HepG2 (cell line): ENCODE measurements around the gene EFHC2. TPM values are rescaled to one million over a fixed set of nuclear protein-coding genes. Genes with fewer than 3 reads are reported as not detected.

Source experiments
- ATAC-seq: fragments of 200-7000 bp; cut with Tn5 transposase; 3 replicates; pipeline ENCODE4 v1.9.1; 2020; ENCODE audit warnings: mild to moderate bottlenecking, moderate library complexity
- BruUV-seq: library from RNA; stranded (reverse); fragments of 400-500 nt; replicated peaks from 2 replicates; lab custom pipeline; 2021; lab: Mats Ljungman, UMichigan
- CTCF ChIA-PET: fragments of 300-600 bp; formaldehyde crosslinking; extraction: SDS; loops from one replicate; lab custom pipeline; 2021; ENCODE audit warnings: low total read pairs, inconsistent platforms, low intra/inter-chr PET ratio; lab: Yijun Ruan, JAX
- POLR2A ChIA-PET: fragments of 350-600 bp; sonication (Branson Sonifier 250); formaldehyde crosslinking; loops from one replicate; lab custom pipeline; 2020; ENCODE audit warnings: antibody characterized with exemption, inconsistent platforms; lab: Yijun Ruan, JAX
- DNase-seq: peaks from one replicate; pipeline ENCODE4 v3.0.0-alpha.2; 2015; ENCODE audit warnings: low spot score
- FAIRE-seq: peaks from 3 replicates; lab custom pipeline; 2011; peaks lifted over from hg19 to GRCh38; lab: Jason Lieb, UNC
- H2AFZ ChIP-seq: one replicate; pipeline ENCODE4 v1.6.1; 2011; ENCODE audit warnings: low read length, inconsistent platforms
- H3K27ac ChIP-seq: fragments of 300-600 bp; 3 replicates; pipeline ENCODE4 v1.8.0; 2011; ENCODE audit warnings: mixed run types, mild to moderate bottlenecking, mixed read lengths, low read length, inconsistent platforms; ENCODE audit not compliant: insufficient read depth; ENCODE audit errors: extremely low read length
- H3K27me3 ChIP-seq, 2 experiments: fragments of 200-600 bp in 1 of 2; 2 replicates in 1 of 2; 3 replicates in 1 of 2; pipeline versions ENCODE4 v1.6.0 to v1.8.0; 2011; ENCODE audit warnings: low read length in 2 of 2, mild to moderate bottlenecking in 2 of 2, moderate library complexity in 2 of 2, inconsistent platforms in 1 of 2; ENCODE audit not compliant: insufficient read depth in 2 of 2, control insufficient read depth in 1 of 2
- H3K36me3 ChIP-seq, 2 experiments: fragments of 200-600 bp in 1 of 2; replicated peaks in 1 of 2; 2 replicates in 1 of 2; 3 replicates in 1 of 2; pipeline versions ENCODE4 v1.5.1 to v1.8.0; 2011; ENCODE audit warnings: low read length in 2 of 2, inconsistent platforms in 1 of 2; ENCODE audit not compliant: insufficient read depth in 2 of 2, control insufficient read depth in 1 of 2
- H3K4me1 ChIP-seq: 2 replicates; pipeline ENCODE4 v1.5.1; 2012; ENCODE audit warnings: low read length, inconsistent platforms; ENCODE audit not compliant: insufficient read depth
- H3K4me2 ChIP-seq: 2 replicates; pipeline ENCODE4 v1.6.0; 2011; ENCODE audit warnings: low read depth, low read length, inconsistent platforms
- H3K4me3 ChIP-seq, 3 experiments: fragments of 200-600 bp in 1 of 3; sonication (generic), shearing (Covaris generic) in 1 of 3; replicated peaks in 1 of 3; 2 replicates each; pipeline ENCODE4 v1.5.1; 2011 to 2016; ENCODE audit warnings: low read length in 3 of 3, inconsistent platforms in 2 of 3, low read depth in 2 of 3, mild to moderate bottlenecking in 2 of 3, control low read depth in 1 of 3, mixed read lengths in 1 of 3; ENCODE audit not compliant: insufficient read depth in 1 of 3
- H3K79me2 ChIP-seq: one replicate; pipeline ENCODE4 v1.6.1; 2011; ENCODE audit warnings: low read length, inconsistent platforms; ENCODE audit not compliant: insufficient read depth
- H3K9ac ChIP-seq: 2 replicates; pipeline ENCODE4 v1.6.0; 2011; ENCODE audit warnings: mild to moderate bottlenecking, low read depth, low read length, inconsistent platforms; ENCODE audit not compliant: insufficient read depth
- H3K9me3 ChIP-seq: 2 replicates; pipeline ENCODE4 v1.5.1; 2012; ENCODE audit warnings: mild to moderate bottlenecking, low read length
- H4K20me1 ChIP-seq: 2 replicates; pipeline ENCODE4 v1.6.0; 2011; ENCODE audit warnings: inconsistent platforms, mild to moderate bottlenecking, low read length, moderate library complexity; ENCODE audit not compliant: insufficient read depth
- ARNT ChIP-seq: fragments of 450-650 bp; IDR thresholded peaks from 2 replicates; pipeline ENCODE4 v1.6.1; 2017
- ATF7 ChIP-seq, 2 experiments: fragments of 450-650 bp in 1 of 2; sonication (generic) in 1 of 2; formaldehyde crosslinking in 1 of 2; IDR thresholded peaks; 2 replicates each; pipeline versions ENCODE4 v1.4.0 to v1.6.1; 2016 to 2020; ENCODE audit warnings: antibody characterized with exemption in 1 of 2, mild to moderate bottlenecking in 1 of 2, missing genetic modification reagents in 1 of 2
- ATM ChIP-seq: fragments of 450-650 bp; IDR thresholded peaks from 2 replicates; pipeline ENCODE4 v1.7.1; 2017; ENCODE audit warnings: mild to moderate bottlenecking, borderline replicate concordance
- BRF2 ChIP-seq: sonication (generic); formaldehyde crosslinking; IDR thresholded peaks from 2 replicates; pipeline ENCODE4 v1.8.1; 2022; ENCODE audit warnings: mild to moderate bottlenecking, missing genetic modification reagents
- E2F1 ChIP-seq: sonication (generic); formaldehyde crosslinking; IDR thresholded peaks from 2 replicates; pipeline ENCODE4 v1.5.0; 2020; ENCODE audit warnings: missing genetic modification reagents
- EED ChIP-seq: sonication (generic); formaldehyde crosslinking; IDR thresholded peaks from 2 replicates; pipeline ENCODE4 v1.5.0; 2020; ENCODE audit warnings: mild to moderate bottlenecking, missing genetic modification reagents
- HNRNPL ChIP-seq: fragments of 200-400 bp; formaldehyde crosslinking; IDR thresholded peaks from 2 replicates; pipeline ENCODE4 v1.6.1; 2017; ENCODE audit warnings: mild to moderate bottlenecking, low read depth, low read length
- KLF15 ChIP-seq: sonication (generic); formaldehyde crosslinking; IDR thresholded peaks from 2 replicates; pipeline ENCODE4 v1.8.1; 2023; ENCODE audit warnings: borderline replicate concordance, mild to moderate bottlenecking, inconsistent platforms, missing genetic modification reagents, mixed read lengths
- KLF6 ChIP-seq: IDR thresholded peaks from 2 replicates; pipeline ENCODE4 v1.8.0; 2016; ENCODE audit warnings: missing biosample characterization, missing genetic modification reagents
- REPIN1 ChIP-seq: sonication (generic); formaldehyde crosslinking; IDR thresholded peaks from 2 replicates; pipeline ENCODE4 v1.8.0; 2022; ENCODE audit warnings: missing genetic modification reagents, low read depth, mild to moderate bottlenecking, borderline replicate concordance
- SIX1 ChIP-seq: sonication (generic); formaldehyde crosslinking; IDR thresholded peaks from 2 replicates; pipeline ENCODE4 v1.4.0; 2020; ENCODE audit warnings: missing genetic modification reagents, borderline replicate concordance
- SNRNP70 ChIP-seq: fragments of 200-400 bp; formaldehyde crosslinking; IDR thresholded peaks from 2 replicates; pipeline ENCODE4 v1.6.1; 2017; ENCODE audit warnings: mild to moderate bottlenecking, low read depth, low read length, moderate library complexity
- ZBTB20 ChIP-seq: sonication (generic); formaldehyde crosslinking; IDR thresholded peaks from 2 replicates; pipeline ENCODE4 v1.8.1; 2023; ENCODE audit warnings: missing genetic modification reagents, low read depth, mild to moderate bottlenecking, borderline replicate concordance
- ZNF280B ChIP-seq: sonication (generic); formaldehyde crosslinking; IDR thresholded peaks from 2 replicates; pipeline ENCODE4 v1.5.0; 2020; ENCODE audit warnings: missing genetic modification reagents, mild to moderate bottlenecking, borderline replicate concordance
- ZNF569 ChIP-seq: sonication (generic); formaldehyde crosslinking; IDR thresholded peaks from 2 replicates; pipeline ENCODE4 v1.5.0; 2020; ENCODE audit warnings: mild to moderate bottlenecking, missing genetic modification reagents, moderate library complexity, borderline replicate concordance
- ZNF570 ChIP-seq: sonication (generic); formaldehyde crosslinking; IDR thresholded peaks from 2 replicates; pipeline ENCODE4 v1.4.0; 2020; ENCODE audit warnings: mild to moderate bottlenecking, missing genetic modification reagents, borderline replicate concordance
- ZNF572 ChIP-seq: sonication (generic); formaldehyde crosslinking; IDR thresholded peaks from 2 replicates; pipeline ENCODE4 v1.5.1; 2020; ENCODE audit warnings: mild to moderate bottlenecking, missing genetic modification reagents
- WGBS: methylation state at CpG from one replicate; pipeline ENCODE4 v1.1.6; 2017; ENCODE audit warnings: low lambda C conversion rate; 5-methylcytosine and 5-hydroxymethylcytosine counted together
- in situ Hi-C: cut with HindIII; loops from 2 replicates; pipeline ENCODE4 v1.10.0; 2017; ENCODE audit warnings: low pct_unique_long_range_greater_than_20kb; ENCODE audit not compliant: extremely low pct_ligation_motif_present
- intact Hi-C: fragments of 100-400 bp; cut with micrococcal nuclease; formaldehyde crosslinking; loops from one replicate; pipeline ENCODE4 v1.10.0; 2022; ENCODE audit not compliant: unreplicated experiment
- polyA plus RNA-seq, 8 experiments: library from polyadenylated mRNA; depleted of rRNA in 3 of 8; stranded (reverse) in 7 of 8; unstranded in 1 of 8; fragments of >200 nt; fragmentation: Illumina TruSeq in 4 of 8; extraction: Trizol in 4 of 8; gene quantifications; 2 replicates each; pipeline versions ENCODE4 v1.2.1 to v1.2.3, GENCODE V29; 2011 to 2016; ENCODE audit warnings: low read depth in 4 of 8, missing spikeins in 1 of 8, mixed read lengths in 1 of 8; ENCODE audit not compliant: insufficient read depth in 1 of 8
- total RNA-seq, 5 experiments: library from RNA; depleted of rRNA; stranded (reverse); fragments of >200 nt; fragmentation: Illumina TruSeq; extraction: Trizol; gene quantifications; 2 replicates each; pipeline ENCODE4 v1.2.3, GENCODE V29; 2016; ENCODE audit warnings: low read depth in 1 of 5

Gene EFHC2
- total and polyA plus RNA-seq, 2 of the 13 experiments (the other 11 are each of a cell fraction or from before 2014, with no cell fraction given): not detected

- H3K27ac ChIP-seq: no peak overlapping the region
- intact Hi-C loops (no loop called here), in situ Hi-C loops (no loop called here)
- no peaks in the 10 kb centered on the region for H3K27me3 ChIP-seq
- ATAC-seq (no peak), DNase-seq (no peak), FAIRE-seq (no peak)
- no peak overlapping the region for H3K4me3 ChIP-seq
- POLR2A ChIA-PET: no interaction called here
- no peaks in the 10 kb centered on the region for H3K9me3 ChIP-seq
- H3K36me3 ChIP-seq: no peaks in the 10 kb centered on the region
- H3K4me1 ChIP-seq: 0 out of 2 replicates have a peak, but pooled peaks cover under 1% of the 10 kb centered on the region
- BruUV-seq: no TSS peak
- no peaks in the 10 kb centered on the region for H4K20me1 ChIP-seq
- no peak overlapping the region for H2AFZ ChIP-seq
- TF ChIP-seq ATM: no peak
- no peak for TF ChIP-seq SNRNP70
- no peak for TF ChIP-seq KLF15
- TF ChIP-seq ARNT: no peak
- no peak for TF ChIP-seq ATF7 (IDR thresholded peaks at IDR 0.05)
- no peak for TF ChIP-seq ATF7 (CRISPR knock-in tag; IDR thresholded peaks at IDR 0.05)
- no peak for TF ChIP-seq SIX1 (CRISPR knock-in tag)
- TF ChIP-seq ZNF569 (CRISPR knock-in tag): no peak
- no peak for TF ChIP-seq ZNF570 (CRISPR knock-in tag)
- H3K9ac ChIP-seq: no peak overlapping the region
- H3K4me2 ChIP-seq: no peak overlapping the region
- no peaks in the 10 kb centered on the region for H3K79me2 ChIP-seq
- WGBS: 0% methylated on average over 2 of the region's 2 CpGs
- CTCF ChIA-PET: no interaction called here
These were observed 96.6 kb downstream of the EFHC2 start for GRCh38 chrX:44246826-44247225.

GRCh38 chrX:44245733-44246132, 97.7 kb downstream of the EFHC2 start:
- intact Hi-C loops (no loop called here), in situ Hi-C loops (no loop called here)
- Histone ChIP-seq H3K4me1 (no peaks in the 10 kb centered on the region), H3K79me2 (no peaks in the 10 kb centered on the region), H3K4me3 (no peak overlapping the region), H3K36me3 (no peaks in the 10 kb centered on the region), H3K9me3 (no peaks in the 10 kb centered on the region), H3K4me2 (no peak overlapping the region), H3K27me3 (no peaks in the 10 kb centered on the region), H4K20me1 (no peaks in the 10 kb centered on the region), H2AFZ (no peak overlapping the region), H3K9ac (no peak overlapping the region), H3K27ac (no peak overlapping the region)
- ChIA-PET POLR2A (no interaction called here), CTCF (no interaction called here)
- FAIRE-seq (no peak), DNase-seq (no peak), ATAC-seq (no peak)
- BruUV-seq: no TSS peak
- WGBS: 38% methylated on average over 7 of the region's 7 CpGs
- TF ChIP-seq KLF6 (CRISPR knock-in tag) (no peak), BRF2 (CRISPR knock-in tag) (no peak), EED (CRISPR knock-in tag) (no peak), REPIN1 (CRISPR knock-in tag) (no peak), ZNF280B (CRISPR knock-in tag) (no peak), ZNF572 (no peak), E2F1 (CRISPR knock-in tag) (no peak), ZBTB20 (no peak), HNRNPL (no peak)
